Kidney (tissue), 14 donors: ENCODE data around the gene RABL6. TPM values are rescaled to one million over a fixed set of nuclear protein-coding genes. Genes with fewer than 3 reads are reported as not detected.

Experiments used
- DNase-seq, 5 donors: peaks; one replicate each; pipeline ENCODE4 v3.0.0-alpha.2; 2013 to 2020
- FAIRE-seq: peaks from 2 replicates; lab custom pipeline; 2012; peaks lifted over from hg19 to GRCh38; lab: Jason Lieb, UNC
- H3K27ac ChIP-seq, 2 donors: one replicate each; pipeline ENCODE4 v1.7.0; 2013; ENCODE audit warnings: low read depth in 2 of 2, low read length in 2 of 2, inconsistent platforms in 1 of 2
- H3K27me3 ChIP-seq: one replicate; pipeline ENCODE4 v1.7.1; 2013; ENCODE audit warnings: low read length, inconsistent platforms; ENCODE audit not compliant: control insufficient read depth, insufficient read depth
- H3K36me3 ChIP-seq, 3 donors: one replicate each; pipeline versions ENCODE4 v1.7.0 to v1.7.1; 2013; ENCODE audit warnings: low read length in 3 of 3, control low read depth in 1 of 3, inconsistent platforms in 1 of 3; ENCODE audit not compliant: insufficient read depth in 3 of 3, control insufficient read depth in 2 of 3
- H3K4me1 ChIP-seq, 3 donors: one replicate each; pipeline versions ENCODE4 v1.7.0 to v1.7.1; 2013; ENCODE audit warnings: low read length in 3 of 3, inconsistent platforms in 1 of 3, low read depth in 1 of 3; ENCODE audit not compliant: control insufficient read depth in 2 of 3, insufficient read depth in 2 of 3
- H3K4me3 ChIP-seq, 3 donors: one replicate each; pipeline versions ENCODE4 v1.7.0 to v1.8.1; 2013; ENCODE audit warnings: low read length in 3 of 3, control low read depth in 1 of 3, inconsistent platforms in 1 of 3
- H3K9ac ChIP-seq, 3 donors: one replicate each; pipeline versions ENCODE4 v1.7.0 to v1.7.1; 2013; ENCODE audit warnings: low read length in 3 of 3, control low read depth in 1 of 3, inconsistent platforms in 1 of 3
- H3K9me3 ChIP-seq, 3 donors: one replicate each; pipeline versions ENCODE4 v1.7.0 to v1.7.1; 2013; ENCODE audit warnings: low read length in 3 of 3, control low read depth in 1 of 3, inconsistent platforms in 1 of 3; ENCODE audit not compliant: control insufficient read depth in 2 of 3, insufficient read depth in 1 of 3
- CTCF ChIP-seq: IDR thresholded peaks from 3 replicates; pipeline ENCODE4 v1.5.1; 2012; ENCODE audit warnings: mild to moderate bottlenecking, moderate library complexity, borderline replicate concordance; ENCODE audit not compliant: insufficient read depth; ENCODE audit errors: extremely low read depth
- intact Hi-C: fragments of 100-400 bp; cut with DNase I; formaldehyde crosslinking; loops from one replicate; pipeline ENCODE4 v1.11.1; 2022
- microRNA-seq: library from miRNA; unstranded; fragments of <30 nt; microRNA quantifications from one replicate; pipeline ENCODE4 v1.2.0, GENCODE V29; 2020
- polyA plus RNA-seq: library from polyadenylated mRNA; stranded (reverse); fragments of 350-450 nt; fragmentation: Illumina TruSeq; extraction: RNeasy Lipid Tissue Mini Kit (QIAGEN cat#74804); gene quantifications from one replicate; pipeline ENCODE4 v1.2.3, GENCODE V29; 2014; ENCODE audit warnings: low read depth, low replicate concordance; ENCODE audit not compliant: insufficient read depth
- total RNA-seq: library from RNA; stranded (reverse); fragmentation: NEBNext Ultra II Directional; extraction: Animal tissue kit (Norgen Biotek cat#: 25700); gene quantifications from one replicate; pipeline ENCODE4 v1.2.1, GENCODE V29; 2021
- donor health status: control.
- donor health status: control.
- donor health status: control.
- donor health status: control.
- donor health status: control.
- donor health status: DM: yes; HTN: yes; CAD: no.
- donor health status: Normal renal cell carcinoma (clear cell type).

RABL6 gene
- total and polyA plus RNA-seq, 2 donors from 2014 or later = 60.4 to 70.3 TPM

GRCh38 chr9:136890661-136891060, 82.9 kb downstream of the RABL6 start:
- no peak for FAIRE-seq
- no peak overlapping the region for H3K4me3 ChIP-seq

More at GRCh38 chr9:136890661-136891060, 82.9 kb downstream of the RABL6 start:
- peaks cover 0 to 8% (median 3%) of the 10 kb centered on the region in 3 donors for H3K4me1 ChIP-seq
- no peaks in the 10 kb centered on the region for H3K27me3 ChIP-seq
- intact Hi-C loops = no loop called here
- no peak overlapping the region for H3K9ac ChIP-seq
- H3K36me3 ChIP-seq = peaks cover 0 to 4% (median 0%) of the 10 kb centered on the region in 3 donors
- H3K9me3 ChIP-seq = no peaks in the 10 kb centered on the region
- peak in 1 of 5 donors; percentile 54 for DNase-seq
- no peak for TF ChIP-seq CTCF
- H3K27ac ChIP-seq = no peak overlapping the region

Small RNAs within 50 kb of the gene (microRNA-seq; reads per million reads assigned to microRNA genes)
- gene MIR4292 (not detected), gene MIR4479 (not detected)

Other genes starting within 250 kb of the RABL6 start
- 140 TPM for gene EGFL7, start 145.0 kb upstream of the RABL6 start, total RNA-seq
- 137 TPM for gene EGFL7, start 145.0 kb upstream of the RABL6 start, polyA plus RNA-seq
- 83.6 TPM for gene AGPAT2, start 120.5 kb upstream of the RABL6 start, total RNA-seq
- 73.4 TPM for gene AGPAT2, start 120.5 kb upstream of the RABL6 start, polyA plus RNA-seq
- 7.5 TPM for gene DIPK1B, start 95.4 kb upstream of the RABL6 start, total RNA-seq
- gene DIPK1B, start 95.4 kb upstream of the RABL6 start, polyA plus RNA-seq = 22.6 TPM
- 8.4 TPM for gene LCN10, start 65.0 kb upstream of the RABL6 start, total RNA-seq
- gene LCN10, start 65.0 kb upstream of the RABL6 start, polyA plus RNA-seq = 3.9 TPM
- 16.0 TPM for gene LCN6, start 59.4 kb upstream of the RABL6 start, total RNA-seq
- not detected for gene LCN6, start 59.4 kb upstream of the RABL6 start, polyA plus RNA-seq
- not detected for gene LCN8, start 49.7 kb upstream of the RABL6 start, total RNA-seq
- not detected for gene LCN8, start 49.7 kb upstream of the RABL6 start, polyA plus RNA-seq
- not detected for gene LCN15, start 43.4 kb upstream of the RABL6 start, total RNA-seq
- gene LCN15, start 43.4 kb upstream of the RABL6 start, polyA plus RNA-seq = not detected
- gene TMEM141, start 16.6 kb upstream of the RABL6 start, total RNA-seq = 96.5 TPM
- 403 TPM for gene TMEM141, start 16.6 kb upstream of the RABL6 start, polyA plus RNA-seq
- gene CCDC183, start 11.6 kb upstream of the RABL6 start, total RNA-seq = 0.88 TPM
- 3.1 TPM for gene CCDC183, start 11.6 kb upstream of the RABL6 start, polyA plus RNA-seq
- 5.3 TPM for gene AJM1, start 34.5 kb downstream of the RABL6 start, total RNA-seq
- gene AJM1, start 34.5 kb downstream of the RABL6 start, polyA plus RNA-seq = 2.5 TPM
- 108 TPM for gene PHPT1, start 41.5 kb downstream of the RABL6 start, total RNA-seq
- gene PHPT1, start 41.5 kb downstream of the RABL6 start, polyA plus RNA-seq = 283 TPM
- 8.1 TPM for gene MAMDC4, start 44.4 kb downstream of the RABL6 start, total RNA-seq
- 5.8 TPM for gene MAMDC4, start 44.4 kb downstream of the RABL6 start, polyA plus RNA-seq
- gene EDF1, start 58.4 kb downstream of the RABL6 start, total RNA-seq = 316 TPM
- 888 TPM for gene EDF1, start 58.4 kb downstream of the RABL6 start, polyA plus RNA-seq
- 16.9 TPM for gene TRAF2, start 78.6 kb downstream of the RABL6 start, total RNA-seq
- gene TRAF2, start 78.6 kb downstream of the RABL6 start, polyA plus RNA-seq = 11.4 TPM
- 97.2 TPM for gene FBXW5, start 136.8 kb downstream of the RABL6 start, total RNA-seq
- gene FBXW5, start 136.8 kb downstream of the RABL6 start, polyA plus RNA-seq = 92.5 TPM
- 1.9 TPM for gene C8G, start 137.3 kb downstream of the RABL6 start, total RNA-seq
- gene C8G, start 137.3 kb downstream of the RABL6 start, polyA plus RNA-seq = 2.1 TPM
- gene LCN12, start 144.3 kb downstream of the RABL6 start, total RNA-seq = 42.9 TPM
- 35.5 TPM for gene LCN12, start 144.3 kb downstream of the RABL6 start, polyA plus RNA-seq
- gene PTGDS, start 169.6 kb downstream of the RABL6 start, total RNA-seq = 236 TPM
- gene PTGDS, start 169.6 kb downstream of the RABL6 start, polyA plus RNA-seq = 709 TPM
- 1.4 TPM for gene LCNL1, start 175.0 kb downstream of the RABL6 start, total RNA-seq
- gene LCNL1, start 175.0 kb downstream of the RABL6 start, polyA plus RNA-seq = 0.54 TPM
- gene PAXX, start 184.5 kb downstream of the RABL6 start, total RNA-seq = 54.2 TPM
- 80.9 TPM for gene PAXX, start 184.5 kb downstream of the RABL6 start, polyA plus RNA-seq
- 4.0 TPM for gene CLIC3, start 188.6 kb downstream of the RABL6 start, total RNA-seq
- gene CLIC3, start 188.6 kb downstream of the RABL6 start, polyA plus RNA-seq = 2.1 TPM
- 72.1 TPM for gene ABCA2, start 220.3 kb downstream of the RABL6 start, total RNA-seq
- 39.2 TPM for gene ABCA2, start 220.3 kb downstream of the RABL6 start, polyA plus RNA-seq
- gene FUT7, start 224.1 kb downstream of the RABL6 start, total RNA-seq = 0.60 TPM
- gene FUT7, start 224.1 kb downstream of the RABL6 start, polyA plus RNA-seq = not detected
- 189 TPM for gene NPDC1, start 238.2 kb downstream of the RABL6 start, total RNA-seq
- gene NPDC1, start 238.2 kb downstream of the RABL6 start, polyA plus RNA-seq = 80.2 TPM
- gene ENTPD2, start 246.1 kb downstream of the RABL6 start, total RNA-seq = 9.3 TPM
- gene ENTPD2, start 246.1 kb downstream of the RABL6 start, polyA plus RNA-seq = 5.5 TPM